ENCODE data around the gene CHRDL2. TPM values are rescaled to one million over a fixed set of nuclear protein-coding genes. Genes with fewer than 3 reads are reported as not detected.
"Not testable (repeated sequence)": the region's sequence is repeated elsewhere in the genome, so short reads cannot be mapped to it uniquely, and the experiment has no call there.

Gene CHRDL2, protein sequence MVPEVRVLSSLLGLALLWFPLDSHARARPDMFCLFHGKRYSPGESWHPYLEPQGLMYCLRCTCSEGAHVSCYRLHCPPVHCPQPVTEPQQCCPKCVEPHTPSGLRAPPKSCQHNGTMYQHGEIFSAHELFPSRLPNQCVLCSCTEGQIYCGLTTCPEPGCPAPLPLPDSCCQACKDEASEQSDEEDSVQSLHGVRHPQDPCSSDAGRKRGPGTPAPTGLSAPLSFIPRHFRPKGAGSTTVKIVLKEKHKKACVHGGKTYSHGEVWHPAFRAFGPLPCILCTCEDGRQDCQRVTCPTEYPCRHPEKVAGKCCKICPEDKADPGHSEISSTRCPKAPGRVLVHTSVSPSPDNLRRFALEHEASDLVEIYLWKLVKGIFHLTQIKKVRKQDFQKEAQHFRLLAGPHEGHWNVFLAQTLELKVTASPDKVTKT
- not detected in 2 replicates for total RNA-seq

DNA sequence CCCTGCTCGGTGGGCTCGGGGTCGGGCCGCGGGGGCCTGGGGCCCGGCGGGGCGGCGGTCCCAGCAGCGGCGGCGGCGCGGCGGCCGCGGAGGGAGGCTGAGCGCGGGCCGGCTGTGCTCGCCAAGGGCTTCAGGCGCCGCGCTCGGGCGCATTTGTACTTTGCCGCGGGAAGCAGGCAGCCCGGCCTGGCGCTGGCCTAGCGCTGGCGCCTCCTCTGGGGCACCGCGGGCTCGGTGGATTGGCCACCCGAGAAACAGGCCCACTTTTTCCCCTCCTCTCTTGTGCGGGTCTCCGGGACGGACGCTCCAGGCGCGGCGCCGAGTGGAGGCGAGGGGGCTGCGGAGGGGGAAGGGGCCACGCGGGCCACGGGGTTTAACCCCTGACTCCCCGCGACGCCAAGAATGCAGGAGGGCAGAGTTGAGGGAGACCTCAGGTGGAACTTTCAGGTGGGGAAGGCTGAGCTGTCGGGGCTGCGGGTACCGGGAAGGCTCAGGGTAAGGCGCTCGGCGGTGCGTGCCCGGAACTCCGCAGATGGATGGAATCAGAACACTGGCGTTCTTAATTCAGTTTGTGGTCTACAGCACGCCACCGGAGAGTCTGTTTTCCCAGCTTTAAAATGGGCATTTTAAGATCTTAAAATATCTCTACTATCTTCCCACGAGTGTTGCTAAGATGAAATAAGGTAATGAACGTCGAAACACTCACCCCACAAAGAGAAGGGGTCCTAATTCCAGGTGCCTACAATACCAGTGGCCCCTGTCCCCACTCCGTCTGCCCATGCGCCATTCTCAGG lies at the start of gene CHRDL2:
Gene CHRDL2 (minus strand): TSS at position 126 of the 794 bp plus-strand sequence. CDS start 538 bp downstream, outside the sequence.
- intact Hi-C loops (cut with micrococcal nuclease): no loop called here

DNA sequence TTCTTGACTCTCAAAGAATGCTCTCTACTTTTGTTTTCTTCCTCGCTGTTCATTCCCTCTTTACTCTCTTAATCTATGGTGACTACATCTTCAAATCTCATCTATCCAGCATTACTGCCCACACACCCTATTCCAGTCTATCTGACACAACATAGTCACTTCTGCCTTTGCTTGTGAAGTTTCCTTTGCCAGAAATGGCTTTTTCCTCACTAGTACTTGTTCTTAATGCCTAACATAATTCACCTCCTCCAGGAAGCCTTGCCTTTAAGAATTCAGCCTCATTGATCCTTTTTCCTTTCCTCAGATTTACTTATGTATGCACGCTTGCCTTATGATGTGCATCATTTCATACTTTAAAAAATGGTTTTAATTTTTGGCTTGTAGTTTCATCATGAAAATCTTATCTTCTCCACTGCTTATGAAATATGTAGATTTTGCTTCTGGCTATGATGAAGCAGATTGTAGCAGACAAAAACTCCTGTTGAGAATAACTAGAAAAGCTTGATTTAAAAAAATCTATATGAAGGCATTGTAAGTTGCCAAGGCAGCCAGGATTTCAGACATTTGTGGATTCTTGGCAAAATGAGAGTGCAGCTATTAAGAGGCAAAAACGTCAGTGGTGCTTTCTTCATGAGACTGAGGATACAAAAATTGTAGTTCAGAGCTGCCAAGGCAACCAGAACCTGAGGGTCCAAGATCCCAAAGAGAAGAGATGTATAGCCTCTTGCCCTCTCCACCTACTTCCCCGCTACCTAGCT lies 49.2 kb upstream of the CHRDL2 start:
- intact Hi-C loops (cut with micrococcal nuclease): no loop called here

DNA sequence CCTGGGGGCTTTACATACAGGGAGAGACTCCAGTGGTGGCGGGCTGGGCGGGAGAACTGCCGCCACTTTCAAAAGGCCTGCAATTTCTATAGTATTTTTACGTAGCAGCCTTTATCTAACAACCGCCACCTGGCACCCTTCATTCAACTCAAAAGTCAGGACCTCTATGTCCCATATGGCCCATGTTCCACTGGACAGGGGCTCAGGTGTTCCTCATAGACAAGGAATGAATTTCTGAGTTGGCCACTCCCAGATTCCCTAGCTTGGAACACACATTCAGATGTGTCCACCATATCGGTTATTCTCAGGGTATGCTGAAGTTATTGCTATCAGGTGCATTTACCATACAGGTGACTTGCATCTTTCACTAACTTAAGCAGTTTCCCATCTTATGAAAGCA lies 47.4 kb upstream of the CHRDL2 start:
- intact Hi-C loops (cut with micrococcal nuclease): no loop called here

DNA sequence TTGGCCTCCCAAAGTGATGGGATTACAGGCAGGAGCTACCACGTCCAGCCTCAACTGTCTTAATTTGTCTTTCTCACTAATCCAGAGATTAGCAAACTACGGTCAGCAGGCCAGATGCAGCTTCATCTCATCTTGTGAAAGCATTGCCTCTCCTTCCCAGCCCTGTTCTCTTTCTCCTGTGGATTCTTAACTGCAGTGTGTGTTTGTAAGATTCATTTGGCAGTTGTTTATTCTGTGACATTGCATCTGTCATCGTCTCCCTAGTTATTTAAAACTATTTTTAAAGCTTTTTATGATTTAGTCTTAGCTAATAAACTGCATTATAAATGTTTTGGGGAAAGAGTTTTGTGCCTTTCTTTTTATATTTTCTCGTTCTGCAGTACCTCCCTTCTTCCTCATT lies 46.7 kb upstream of the CHRDL2 start:
- intact Hi-C loops (cut with micrococcal nuclease): no loop called here

DNA sequence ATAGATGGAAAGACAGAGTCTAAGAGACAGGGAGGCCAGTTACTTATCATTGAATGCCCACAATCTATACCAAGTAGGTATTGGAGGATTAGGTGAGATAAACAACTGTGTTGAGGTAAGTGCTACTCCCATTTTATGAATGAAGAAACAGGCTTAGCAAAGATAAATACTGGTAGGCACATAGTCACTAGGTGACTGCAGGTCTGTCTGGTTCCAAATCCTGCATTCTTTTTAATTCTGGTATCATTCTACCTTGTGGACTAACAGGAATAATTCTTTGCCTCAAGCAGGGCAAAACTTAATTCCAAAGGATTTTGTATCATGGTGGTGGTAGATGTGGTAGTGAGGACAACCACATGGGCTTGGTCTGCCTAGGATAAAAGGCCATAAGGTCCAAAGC lies 45.8 kb upstream of the CHRDL2 start:
- intact Hi-C loops (cut with micrococcal nuclease): no loop called here

DNA sequence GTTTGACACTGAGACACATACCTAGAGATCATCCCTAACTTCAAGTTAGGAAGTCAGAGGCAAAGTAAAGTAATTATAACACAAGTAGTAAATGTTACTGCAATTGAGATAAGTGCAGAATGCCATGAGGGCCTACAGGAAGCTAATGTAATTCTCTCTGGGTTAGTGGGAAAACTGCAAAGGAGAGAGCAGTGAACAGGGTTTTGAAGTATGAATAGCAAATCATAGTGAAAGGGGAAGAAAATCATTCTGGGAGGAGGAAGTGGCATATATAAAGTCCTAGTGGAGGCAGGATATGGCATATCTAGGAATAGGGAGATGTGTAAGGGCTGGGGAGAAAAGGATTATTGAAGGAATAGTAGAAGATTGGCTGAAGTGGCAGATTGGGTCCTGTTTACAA lies 45.3 kb upstream of the CHRDL2 start:
- intact Hi-C loops (cut with micrococcal nuclease): no loop called here

DNA sequence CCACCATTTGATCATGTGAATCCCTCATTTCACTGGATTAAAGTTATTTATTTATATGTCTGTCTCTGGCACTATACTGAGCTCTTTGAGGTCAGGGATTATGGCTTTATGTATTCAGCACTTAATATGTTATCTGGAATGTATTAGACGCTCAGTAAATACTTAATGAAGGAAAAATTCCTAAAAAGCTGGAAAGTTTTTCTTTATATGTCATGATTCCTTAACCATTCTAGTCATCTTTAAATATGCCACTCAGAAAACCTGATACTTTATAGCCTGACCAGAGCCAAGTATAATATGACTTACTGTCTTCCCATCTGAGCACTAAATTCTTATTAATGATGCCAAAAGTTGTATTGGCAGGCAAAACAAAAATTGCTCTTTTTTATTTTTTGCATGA lies 44.5 kb upstream of the CHRDL2 start:
- intact Hi-C loops (cut with micrococcal nuclease): no loop called here

DNA sequence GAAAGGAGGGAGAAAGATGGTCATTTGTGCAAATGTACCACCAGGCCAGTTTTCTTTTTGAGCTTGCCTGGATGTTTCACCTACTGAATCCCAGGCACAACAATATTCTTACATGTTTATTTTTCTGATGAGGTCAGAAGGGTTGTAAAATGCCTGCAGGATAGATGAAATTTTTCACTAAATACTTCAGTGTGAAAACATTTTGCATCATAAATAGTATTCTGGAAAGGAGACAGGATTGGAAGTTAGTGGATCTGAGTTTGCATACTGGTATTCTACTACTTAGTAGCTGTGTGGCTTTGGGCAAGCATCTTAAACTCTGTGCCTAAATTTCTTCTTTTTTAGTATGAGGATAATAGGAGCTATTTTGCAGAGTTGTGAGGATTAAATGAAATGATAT lies 42.2 kb upstream of the CHRDL2 start:
- intact Hi-C loops (cut with micrococcal nuclease): no loop called here

DNA sequence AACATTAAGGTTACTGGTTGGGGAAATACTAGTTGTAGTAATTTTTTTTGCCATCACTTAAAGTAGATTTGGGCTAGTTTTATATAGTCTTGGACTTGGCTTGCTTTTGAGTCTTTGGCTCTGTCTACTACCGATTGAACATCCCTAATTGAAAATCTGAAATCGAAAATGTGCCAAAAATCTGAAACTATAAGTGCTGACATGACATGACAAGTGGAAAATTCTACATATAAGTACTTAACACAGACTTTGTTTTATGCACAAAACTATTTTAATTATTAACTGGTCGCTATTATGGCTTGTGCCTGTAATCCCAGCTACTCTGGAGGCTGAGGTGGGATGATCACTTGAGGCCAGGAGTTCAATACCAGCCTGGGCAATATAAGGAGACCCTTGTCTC lies 39.9 kb upstream of the CHRDL2 start:
- intact Hi-C loops (cut with micrococcal nuclease): no loop called here

DNA sequence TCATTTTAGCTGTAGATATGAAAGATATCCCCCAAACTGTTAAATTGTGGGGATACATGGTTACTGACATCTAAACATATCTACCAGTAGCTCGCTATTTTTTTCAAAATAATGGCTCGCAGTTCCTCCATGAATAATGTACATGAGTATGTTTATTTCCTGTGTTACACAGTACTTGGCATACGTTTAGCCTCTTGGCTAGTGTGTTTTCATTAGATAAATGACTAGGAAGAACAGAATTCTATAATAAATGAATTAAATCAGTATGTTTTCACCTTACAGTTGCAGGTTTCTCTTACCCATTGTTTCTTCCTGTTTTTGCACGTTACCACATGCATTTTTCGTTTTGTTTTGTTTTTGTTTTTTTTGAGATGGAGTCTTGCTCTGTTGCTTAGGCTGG lies 39.2 kb upstream of the CHRDL2 start:
- intact Hi-C loops (cut with micrococcal nuclease): no loop called here

DNA sequence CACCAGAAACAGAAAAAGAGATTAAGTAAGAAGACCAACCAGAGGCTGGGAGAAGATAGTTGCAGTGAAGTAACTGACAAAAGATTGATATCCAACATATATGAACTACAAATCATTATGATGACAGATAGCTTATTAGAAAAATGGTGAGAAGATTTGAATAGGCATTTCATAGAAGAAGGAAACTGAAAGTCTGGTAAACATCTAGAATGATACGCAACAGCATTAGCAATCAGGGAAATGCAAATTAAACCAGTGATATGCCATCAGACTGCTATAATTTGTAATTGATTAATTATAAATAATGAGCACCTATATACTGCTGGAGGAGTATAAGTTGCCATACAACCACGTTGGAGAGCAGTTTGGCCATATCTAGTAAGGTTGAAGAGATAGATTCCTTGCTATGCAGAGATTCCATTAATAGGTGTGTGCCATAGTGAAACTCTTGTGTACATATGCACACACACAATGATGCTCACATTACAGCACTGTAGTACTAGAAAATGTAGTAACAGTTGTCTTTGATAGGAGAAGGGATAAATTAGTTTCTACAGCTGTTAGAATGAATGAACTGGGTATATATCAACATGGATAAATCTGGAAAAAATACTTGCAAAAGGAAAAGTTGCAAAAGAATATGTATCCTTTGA lies 38.0 kb upstream of the CHRDL2 start:
- intact Hi-C loops (cut with micrococcal nuclease): no loop called here

DNA sequence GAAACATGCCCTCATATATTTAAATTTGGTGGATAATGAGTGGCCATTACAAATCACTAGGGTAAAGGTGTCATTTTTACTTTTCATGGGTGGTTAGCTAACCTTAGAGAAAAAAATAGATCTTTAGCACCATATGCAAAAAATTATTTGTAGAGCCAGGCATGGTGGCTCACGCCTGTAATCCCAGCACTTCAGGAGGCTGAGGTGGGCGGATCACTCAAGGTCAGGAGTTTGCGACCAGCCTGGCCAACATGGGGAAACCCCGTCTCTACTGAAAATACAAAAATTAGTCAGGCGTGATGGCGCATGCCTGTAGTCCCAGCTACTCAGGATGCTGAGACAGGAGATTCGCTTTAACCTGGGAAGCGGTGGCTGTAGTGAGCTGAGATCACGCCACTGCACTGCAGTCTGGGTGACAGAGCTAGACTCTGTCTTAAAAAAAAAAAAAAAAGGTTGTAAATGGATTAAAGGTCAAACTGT lies 37.0 kb upstream of the CHRDL2 start:
- intact Hi-C loops (cut with micrococcal nuclease): not testable (repeated sequence)

DNA sequence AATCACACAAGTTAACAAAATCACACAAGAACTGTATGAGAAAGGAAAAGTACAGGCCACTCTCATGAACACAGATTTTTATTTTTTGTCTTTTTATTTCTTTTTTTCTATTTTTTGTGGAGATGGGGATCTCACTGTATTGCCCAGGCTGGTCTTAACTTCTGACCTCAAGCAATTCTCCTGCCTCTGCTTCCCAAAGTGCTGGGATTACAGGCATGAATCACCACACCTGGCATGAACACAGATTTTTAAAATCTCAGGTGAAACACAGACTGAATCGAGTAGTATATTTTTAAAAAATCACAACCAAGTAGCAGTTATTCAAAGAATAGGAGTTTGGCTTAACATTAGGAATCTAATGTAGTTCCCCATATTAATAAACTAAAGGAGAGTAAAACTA lies 35.7 kb upstream of the CHRDL2 start:
- intact Hi-C loops (cut with micrococcal nuclease): no loop called here

DNA sequence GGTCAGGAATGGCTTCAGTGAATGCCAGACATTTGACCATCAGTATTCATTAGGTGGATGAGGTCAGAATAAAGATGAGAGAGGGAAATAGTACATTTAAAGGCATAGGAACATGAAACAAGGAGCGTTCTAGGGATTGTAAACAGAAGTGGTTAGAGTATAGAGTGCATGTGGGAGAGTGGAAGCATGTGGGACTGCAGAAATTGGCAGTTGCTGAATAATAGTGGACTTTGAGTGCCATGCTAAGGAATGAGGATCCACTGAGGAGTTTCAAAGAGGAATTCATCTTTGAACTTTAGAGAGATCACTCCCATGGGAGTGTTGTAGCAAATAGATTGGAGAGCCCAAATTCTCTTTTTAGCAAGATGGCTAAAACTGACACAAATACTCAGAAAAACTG lies 25.3 kb upstream of the CHRDL2 start:
- intact Hi-C loops (cut with micrococcal nuclease): no loop called here

DNA sequence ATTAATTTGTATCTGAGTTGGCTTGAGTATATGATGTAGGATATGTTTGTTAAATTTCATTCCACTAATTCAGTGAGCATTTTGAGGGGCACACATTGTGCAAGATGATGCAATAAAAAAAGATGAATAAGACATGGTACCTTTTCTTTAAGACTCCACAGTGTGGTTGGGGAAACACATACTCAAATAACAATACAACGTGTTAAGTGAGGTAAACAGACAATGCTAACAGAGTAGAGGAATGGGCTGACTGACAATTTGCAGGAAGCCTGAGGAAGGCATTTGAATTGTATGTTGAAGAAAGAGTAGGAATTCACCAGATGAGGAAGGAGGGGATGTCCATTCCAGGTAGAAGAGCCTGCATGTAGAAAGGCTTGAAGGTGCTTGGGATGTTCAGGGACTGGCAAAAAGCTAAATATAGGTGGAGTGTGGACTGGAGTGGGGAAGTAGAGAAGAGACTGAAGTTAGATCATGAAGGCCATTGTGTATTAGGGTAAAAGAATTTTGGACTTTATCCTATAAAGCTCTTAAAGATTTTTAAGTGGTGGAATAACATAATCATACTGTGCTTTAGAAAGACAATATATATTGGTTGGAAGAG lies 24.3 kb upstream of the CHRDL2 start:
- intact Hi-C loops (cut with micrococcal nuclease): no loop called here

DNA sequence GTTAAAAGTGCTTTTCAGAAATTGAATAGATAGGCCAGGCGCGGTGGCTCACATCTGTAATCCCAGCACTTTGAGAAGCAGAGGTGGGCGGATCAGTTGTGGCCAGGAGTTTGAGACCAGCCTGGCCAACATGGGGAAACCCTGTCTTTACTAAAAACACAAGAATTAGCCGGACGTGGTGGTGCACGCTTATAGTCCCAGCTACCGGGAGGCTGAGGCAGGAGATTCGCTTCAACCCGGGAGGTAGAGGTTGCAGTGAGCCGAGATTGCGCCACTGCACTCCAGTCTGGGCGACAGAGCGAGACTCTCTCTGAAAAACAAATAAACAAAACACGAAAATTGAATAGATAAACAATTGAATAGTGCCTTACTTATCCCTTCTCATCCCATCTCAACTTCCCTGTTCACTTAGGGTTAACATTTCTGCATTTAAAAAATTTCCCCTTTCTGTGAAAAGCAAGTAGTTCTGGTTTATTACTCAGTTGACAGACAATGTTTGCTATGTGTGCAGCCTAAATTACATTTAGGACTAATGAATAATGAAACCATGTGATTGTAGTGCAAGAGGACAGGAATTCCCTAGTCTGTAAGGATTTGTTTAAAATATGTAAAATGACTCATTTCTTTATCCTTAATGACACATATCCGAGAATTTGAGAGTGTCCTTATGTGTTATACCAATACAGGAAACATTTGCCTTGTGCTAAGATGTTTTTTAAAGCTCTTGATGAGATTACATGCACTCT lies 23.5 kb upstream of the CHRDL2 start:
- intact Hi-C loops (cut with micrococcal nuclease): no loop called here

DNA sequence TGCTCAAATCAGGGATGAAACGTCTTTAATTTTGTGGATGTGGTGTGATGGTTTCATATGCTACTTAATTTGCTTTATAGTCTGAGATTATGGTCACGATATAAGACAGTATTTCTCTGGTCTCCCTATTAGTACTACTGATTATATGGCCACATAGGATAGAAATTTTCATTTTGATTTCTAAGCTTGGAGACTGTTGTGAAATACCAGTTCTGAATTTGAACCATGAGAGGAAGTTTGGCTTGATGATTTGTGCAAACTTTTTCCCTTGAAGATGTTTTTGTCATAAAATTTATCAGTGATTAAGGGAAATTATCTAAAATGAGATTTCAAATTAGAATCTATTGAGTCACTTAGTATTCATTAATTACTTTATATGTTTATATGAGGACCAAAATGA lies 20.1 kb upstream of the CHRDL2 start:
- intact Hi-C loops (cut with micrococcal nuclease): no loop called here

DNA sequence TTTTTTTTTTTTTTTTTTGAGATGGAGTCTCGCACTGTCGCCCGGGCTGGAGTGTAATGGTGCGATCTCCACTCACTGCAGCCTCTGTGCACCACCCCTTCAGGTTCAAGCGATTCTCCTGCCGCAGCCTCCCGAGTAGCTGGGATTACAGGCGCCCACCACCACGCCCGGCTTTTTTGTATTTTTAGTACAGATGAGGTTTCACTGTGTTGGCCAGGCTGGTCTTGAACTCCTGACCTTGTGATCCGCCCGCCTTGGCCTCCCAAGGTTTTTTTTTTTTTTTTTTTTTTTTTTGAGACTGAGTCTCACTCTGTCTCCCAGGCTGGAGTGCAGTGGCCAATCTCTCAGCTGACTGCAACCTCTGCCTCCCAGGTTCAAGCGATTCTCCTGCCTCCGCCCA lies 19.4 kb upstream of the CHRDL2 start:
- intact Hi-C loops (cut with micrococcal nuclease): not testable (repeated sequence)

DNA sequence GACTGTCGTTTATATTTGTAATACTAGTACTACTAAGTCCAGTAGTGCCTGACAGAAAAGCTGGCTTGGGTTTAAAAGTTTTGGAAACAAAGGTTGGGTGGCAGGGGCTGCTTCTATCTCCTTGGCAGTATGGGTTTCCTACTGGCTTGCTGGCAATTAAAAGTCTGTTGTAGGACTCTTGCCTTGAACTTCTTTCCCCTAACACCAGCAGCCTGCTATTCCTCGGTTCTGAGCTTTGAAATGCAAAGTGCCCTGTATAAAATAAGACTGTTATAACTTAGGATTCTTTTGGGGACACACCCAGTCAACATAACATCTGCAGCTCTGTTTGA lies 18.7 kb upstream of the CHRDL2 start:
- intact Hi-C loops (cut with micrococcal nuclease): loop anchor here (2.0 kb wide), 3 partner anchors 157 to 767 kb away; partner anchors contain the start of genes C2CD3, POLD3, PPME1 and UCP2

Data from T-helper 1 cell treated with Interleukin-12 subunit alpha and Interleukin-12 subunit beta and Interleukin-4 antibody, amounts not matched to agents 30 ng/mL and 1 ng/mL, for 36 hours (primary cell).